GM21723 (cell line): ENCODE results near the gene DNAJC12.
"Not testable (repeated sequence)": the region's sequence is repeated elsewhere in the genome, so short reads cannot be mapped to it uniquely, and the experiment has no call there.

ENCODE experiments used
- ATAC-seq: cut with Tn5 transposase; IDR thresholded peaks from one replicate; pipeline ENCODE4 v1.9.1; 2021; ENCODE audit warnings: mild to moderate bottlenecking, moderate library complexity; ENCODE audit not compliant: unreplicated experiment

The DNAJC12 gene

DNA sequence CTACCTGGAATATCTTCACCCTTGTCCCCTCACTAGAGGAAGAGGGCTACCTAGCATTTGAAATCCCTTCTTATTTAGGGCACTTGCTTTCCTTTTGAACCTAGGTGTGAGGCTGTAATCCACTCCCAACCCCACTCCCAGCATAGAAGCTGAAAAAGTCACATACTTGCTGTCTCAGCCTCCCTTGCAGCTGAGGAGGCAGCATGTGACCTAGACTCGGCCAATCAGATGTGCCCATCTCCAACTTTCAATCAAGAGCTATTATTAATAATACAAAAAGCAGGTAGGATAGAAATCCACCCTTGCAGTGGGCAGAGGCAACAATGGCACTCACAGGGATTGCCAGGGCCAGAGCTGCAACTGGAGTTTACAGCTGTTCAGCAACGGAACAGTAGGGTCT lies 70.7 kb downstream of the DNAJC12 start:
- ATAC-seq = no peak

DNA sequence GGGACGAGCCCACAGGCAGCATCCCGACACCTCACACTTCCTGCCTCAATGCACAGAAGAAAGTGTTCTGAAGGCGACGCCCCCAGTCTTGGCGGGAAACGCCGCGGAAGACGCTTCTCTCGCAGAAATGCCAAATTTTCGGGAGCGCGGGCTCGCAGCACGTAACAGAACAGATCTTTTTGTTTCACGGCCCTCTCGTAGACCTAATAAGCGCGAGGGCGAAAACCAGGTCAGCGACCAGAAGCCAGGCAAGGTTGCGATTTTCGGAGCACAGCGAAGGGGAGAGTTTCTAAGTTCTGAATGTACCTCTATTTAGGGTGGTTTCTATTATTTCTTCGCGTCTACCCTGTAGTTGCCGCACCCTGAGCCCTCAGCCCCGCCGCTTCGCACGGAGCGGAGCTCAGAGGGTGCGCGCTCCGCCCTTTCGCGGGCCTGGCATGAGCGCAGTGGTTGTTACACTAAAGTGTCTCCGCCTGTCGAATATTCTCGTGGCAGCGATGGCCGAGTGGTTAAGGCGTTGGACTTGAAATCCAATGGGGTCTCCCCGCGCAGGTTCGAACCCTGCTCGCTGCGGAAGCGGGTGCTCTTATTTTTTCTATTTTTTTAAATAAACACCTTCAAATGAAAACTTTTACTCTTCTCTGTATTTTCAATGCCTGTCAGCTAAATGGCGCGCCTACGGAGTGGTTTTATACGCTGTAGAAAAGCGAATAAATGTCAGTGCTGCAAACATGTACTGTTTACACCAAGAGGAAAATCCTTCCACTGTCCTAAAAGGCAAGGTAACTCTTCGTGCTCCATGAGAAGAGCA lies 73.8 kb downstream of the DNAJC12 start:
- ATAC-seq = peak; percentile 90

GRCh38 chr10:67763499-67764011 lies 74.4 kb downstream of the DNAJC12 start:
- ATAC-seq = peak; percentile 23

DNA sequence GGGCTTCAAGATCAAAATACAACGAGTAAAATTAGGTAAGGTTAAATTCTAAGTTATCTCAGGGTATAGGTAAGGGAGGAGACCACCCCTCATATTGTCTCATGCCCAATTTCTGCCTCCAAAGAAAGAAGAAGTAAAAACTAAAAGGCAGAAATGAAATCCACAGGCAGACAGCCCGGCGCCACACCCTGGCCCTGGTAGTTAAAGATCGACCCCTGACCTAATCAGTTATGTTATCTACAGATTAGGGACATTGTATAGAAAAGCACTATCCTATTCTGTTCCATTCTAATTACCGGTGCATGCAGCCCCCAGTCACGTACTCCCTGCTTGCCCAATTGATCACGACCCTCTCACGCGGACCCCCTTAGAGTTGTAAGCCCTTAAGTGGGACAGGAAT lies 75.4 kb downstream of the DNAJC12 start:
- ATAC-seq = not testable (repeated sequence)

DNA sequence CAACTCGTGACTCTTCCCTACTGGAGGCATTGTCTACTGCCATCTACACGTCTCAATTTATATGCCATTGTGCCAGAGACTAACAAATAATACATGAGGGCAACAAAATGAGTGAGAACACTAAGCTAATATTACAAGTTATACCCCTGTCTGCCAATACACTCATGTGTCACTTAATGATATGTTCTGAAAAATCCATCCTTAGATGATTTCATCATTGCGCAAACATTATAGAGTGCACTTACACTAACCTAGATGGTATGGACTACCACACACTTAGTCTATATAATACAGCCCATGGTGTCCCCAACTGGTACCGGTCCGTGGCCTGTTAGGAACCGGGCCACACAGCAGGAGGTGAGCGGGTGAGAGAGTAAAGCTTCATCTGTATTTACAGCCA lies 77.7 kb downstream of the DNAJC12 start:
- no peak for ATAC-seq
